LNCaP clone FGC (cell line): ENCODE measurements around the gene SYT9.
"Not testable (repeated sequence)": the region's sequence is repeated elsewhere in the genome, so short reads cannot be mapped to it uniquely, and the experiment has no call there.

Experiments
- DNase-seq: peaks from one replicate; pipeline ENCODE4 v3.0.0-alpha.2; 2011; ENCODE audit warnings: low read depth
- H3K4me3 ChIP-seq: 2 replicates; pipeline ENCODE4 v1.5.1; 2011; ENCODE audit warnings: mild to moderate bottlenecking, low read depth, low read length, control low read depth
- TF ChIP-seq, protein P1 (sequence below): IDR thresholded peaks from 2 replicates; pipeline ENCODE4 v1.5.1; 2012; ENCODE audit warnings: mild to moderate bottlenecking; ENCODE audit not compliant: control insufficient read depth, insufficient read depth; ENCODE audit errors: extremely low read depth

Gene SYT9

GRCh38 chr11:7321473-7322450, 70.1 kb downstream of the SYT9 start:
- no peak for DNase-seq
- H3K4me3 ChIP-seq: no peak overlapping the region
- TF ChIP-seq, protein P1, sequence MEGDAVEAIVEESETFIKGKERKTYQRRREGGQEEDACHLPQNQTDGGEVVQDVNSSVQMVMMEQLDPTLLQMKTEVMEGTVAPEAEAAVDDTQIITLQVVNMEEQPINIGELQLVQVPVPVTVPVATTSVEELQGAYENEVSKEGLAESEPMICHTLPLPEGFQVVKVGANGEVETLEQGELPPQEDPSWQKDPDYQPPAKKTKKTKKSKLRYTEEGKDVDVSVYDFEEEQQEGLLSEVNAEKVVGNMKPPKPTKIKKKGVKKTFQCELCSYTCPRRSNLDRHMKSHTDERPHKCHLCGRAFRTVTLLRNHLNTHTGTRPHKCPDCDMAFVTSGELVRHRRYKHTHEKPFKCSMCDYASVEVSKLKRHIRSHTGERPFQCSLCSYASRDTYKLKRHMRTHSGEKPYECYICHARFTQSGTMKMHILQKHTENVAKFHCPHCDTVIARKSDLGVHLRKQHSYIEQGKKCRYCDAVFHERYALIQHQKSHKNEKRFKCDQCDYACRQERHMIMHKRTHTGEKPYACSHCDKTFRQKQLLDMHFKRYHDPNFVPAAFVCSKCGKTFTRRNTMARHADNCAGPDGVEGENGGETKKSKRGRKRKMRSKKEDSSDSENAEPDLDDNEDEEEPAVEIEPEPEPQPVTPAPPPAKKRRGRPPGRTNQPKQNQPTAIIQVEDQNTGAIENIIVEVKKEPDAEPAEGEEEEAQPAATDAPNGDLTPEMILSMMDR: no peak

DNA sequence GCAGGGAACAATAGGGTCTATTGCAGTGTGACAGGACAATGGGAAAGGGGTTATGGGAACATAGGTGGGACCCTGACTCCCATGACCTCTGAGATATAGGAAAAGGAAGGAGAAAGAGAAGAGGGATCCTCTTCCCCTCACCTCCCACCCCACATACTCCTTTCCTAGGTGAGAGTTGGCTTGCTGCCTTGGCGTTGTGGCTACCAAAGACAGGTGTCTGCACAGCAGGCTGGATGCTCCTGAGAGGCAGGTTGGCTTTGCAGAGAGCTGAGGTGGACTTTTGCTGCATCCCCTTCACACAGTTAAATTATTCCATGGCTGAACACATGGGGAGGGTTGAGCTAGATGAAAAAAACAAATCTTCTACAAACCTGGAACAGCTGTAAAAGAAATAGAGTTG, 80.7 kb downstream of the SYT9 start:
- TF ChIP-seq, protein P1: no peak
- no peak for DNase-seq
- H3K4me3 ChIP-seq: no peak overlapping the region

- TF ChIP-seq, protein P1: no peak
- no peak for DNase-seq
Observed at GRCh38 chr11:7332962-7333361, 81.3 kb downstream of the SYT9 start.

DNA sequence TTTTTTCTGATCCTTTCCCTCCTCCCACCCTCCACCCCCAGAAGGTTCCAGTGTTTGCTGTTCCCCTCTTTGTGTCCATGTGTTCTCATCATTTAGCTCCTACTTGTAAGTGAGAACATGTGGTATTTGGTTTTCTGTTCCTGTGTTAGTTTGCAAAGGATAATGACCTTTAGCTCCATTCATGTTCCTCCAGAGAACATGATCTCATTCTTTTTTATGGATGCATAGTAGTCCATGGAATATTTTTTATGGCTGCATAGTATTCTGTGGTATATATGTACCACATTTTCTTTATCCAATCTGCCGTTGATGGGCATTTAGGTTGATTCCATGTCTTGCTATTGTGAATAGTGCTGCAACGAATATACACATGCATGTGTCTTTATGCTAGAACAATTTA, 83.7 kb downstream of the SYT9 start:
- not testable (repeated sequence) for DNase-seq, H3K4me3 ChIP-seq

More at GRCh38 chr11:7332962-7333361, 81.3 kb downstream of the SYT9 start:
- H3K4me3 ChIP-seq: no peak overlapping the region

DNA sequence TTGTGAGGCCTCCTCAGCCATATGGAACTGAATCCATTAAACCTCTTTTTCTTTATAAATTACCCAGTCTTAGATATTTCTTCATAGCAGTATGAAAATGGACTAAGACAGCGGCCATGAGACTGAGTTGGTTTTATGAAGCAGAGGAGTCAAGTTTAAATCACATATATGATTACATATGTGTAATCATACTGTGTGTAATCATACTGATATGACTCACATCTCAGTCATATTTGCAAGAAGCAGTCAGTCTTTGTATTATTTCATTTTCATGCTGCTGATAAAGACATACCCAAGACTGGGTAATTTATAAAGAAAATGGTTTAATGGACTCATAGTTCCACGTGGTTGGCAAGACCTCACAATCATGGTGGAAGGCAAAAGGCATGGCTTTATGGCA, 89.8 kb downstream of the SYT9 start:
- DNase-seq: no peak
- TF ChIP-seq, protein P1: no peak
- H3K4me3 ChIP-seq: no peak overlapping the region

DNA sequence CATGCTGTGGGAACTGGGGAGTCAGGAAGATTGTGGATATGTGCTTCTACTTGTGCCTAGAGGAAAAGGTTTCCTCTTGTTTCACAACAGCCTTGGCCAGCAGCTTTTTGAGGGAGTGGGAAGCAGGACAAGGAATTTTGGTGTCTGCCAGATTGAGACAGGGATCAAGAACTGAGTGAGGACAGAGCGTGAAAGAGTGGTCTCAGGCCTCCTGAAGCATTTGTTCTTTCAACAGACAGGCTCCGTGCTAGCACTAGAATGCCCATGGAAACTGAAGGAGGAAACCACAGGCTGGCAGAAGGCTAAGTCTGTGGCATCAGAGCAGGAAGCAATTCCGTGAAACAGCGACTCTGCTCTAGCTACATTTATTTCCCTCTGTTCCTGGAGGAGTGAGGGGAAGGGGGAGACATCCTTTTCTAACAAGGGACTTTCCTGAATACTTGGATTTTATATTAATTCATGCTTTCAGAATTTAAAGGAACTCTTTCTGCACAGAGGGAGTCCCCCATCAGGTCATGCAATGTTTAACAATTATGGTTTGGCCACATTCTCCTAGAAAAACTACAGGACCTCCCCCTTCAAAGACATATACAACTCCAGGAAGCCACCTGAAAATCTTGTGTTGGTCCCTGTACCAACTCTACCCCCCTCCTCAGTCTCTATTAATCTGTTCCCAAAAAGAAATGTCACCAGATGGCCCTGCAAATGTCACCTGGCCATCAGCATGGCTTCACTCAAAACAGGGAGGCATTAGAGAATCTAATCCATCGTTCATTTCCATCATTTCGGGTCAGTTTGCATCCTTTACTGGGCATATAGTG, 96.1 kb downstream of the SYT9 start:
- TF ChIP-seq, protein P1: no peak
- no peak for DNase-seq
- no peak overlapping the region for H3K4me3 ChIP-seq
